HepG2 (cell line): ENCODE data around the gene DAZAP1. TPM values are rescaled to one million over a fixed set of nuclear protein-coding genes. Genes with fewer than 3 reads are reported as not detected.
A peak's percentile ranks its signal among the peaks of the same experiment; 100 is the strongest.

Experiments
- ATF1 ChIP-seq: IDR thresholded peaks from 2 replicates; pipeline ENCODE4 v1.6.1; 2016; ENCODE audit warnings: mild to moderate bottlenecking, control low read depth
- BCL3 ChIP-seq: sonication (generic); formaldehyde crosslinking; IDR thresholded peaks from 2 replicates; pipeline ENCODE4 v1.5.1; 2020; ENCODE audit warnings: mild to moderate bottlenecking, missing genetic modification reagents, moderate library complexity
- DNMT1 ChIP-seq: sonication (generic); formaldehyde crosslinking; IDR thresholded peaks from 2 replicates; pipeline ENCODE4 v1.5.1; 2020; ENCODE audit warnings: mild to moderate bottlenecking, missing genetic modification reagents
- GABPB1 ChIP-seq: IDR thresholded peaks from 2 replicates; pipeline ENCODE4 v1.6.1; 2016; ENCODE audit warnings: mild to moderate bottlenecking, missing genetic modification reagents, moderate library complexity, missing compliant biosample characterization
- GLI4 ChIP-seq: sonication (generic); formaldehyde crosslinking; IDR thresholded peaks from 2 replicates; pipeline ENCODE4 v1.5.1; 2020; ENCODE audit warnings: missing genetic modification reagents, mild to moderate bottlenecking, moderate library complexity, borderline replicate concordance
- MLLT10 ChIP-seq: sonication (generic); formaldehyde crosslinking; IDR thresholded peaks from 2 replicates; pipeline ENCODE4 v1.4.0; 2020; ENCODE audit warnings: missing genetic modification reagents
- MLX ChIP-seq: IDR thresholded peaks from 2 replicates; pipeline ENCODE4 v1.6.1; 2016
- RNF2 ChIP-seq: fragments of 450-650 bp; conservative IDR thresholded peaks from 2 replicates; pipeline ENCODE4 v1.6.1; 2016; ENCODE audit warnings: low read depth
- RXRB ChIP-seq: IDR thresholded peaks from 2 replicates; pipeline ENCODE4 v1.6.1; 2016; ENCODE audit warnings: borderline replicate concordance, missing genetic modification reagents, missing compliant biosample characterization
- SKI ChIP-seq: fragments of 450-650 bp; IDR thresholded peaks from one replicate; pipeline ENCODE4 v1.6.1; 2018; ENCODE audit warnings: mild to moderate bottlenecking; ENCODE audit not compliant: partially characterized antibody
- SNAI1 ChIP-seq: sonication (generic); formaldehyde crosslinking; IDR thresholded peaks from 2 replicates; pipeline ENCODE4 v1.5.0; 2020; ENCODE audit warnings: mild to moderate bottlenecking, missing genetic modification reagents, borderline replicate concordance
- YEATS4 ChIP-seq: sonication (generic); formaldehyde crosslinking; IDR thresholded peaks from 2 replicates; pipeline ENCODE4 v1.4.0; 2020; ENCODE audit warnings: missing genetic modification reagents, borderline replicate concordance
- ZBTB3 ChIP-seq: sonication (generic); formaldehyde crosslinking; IDR thresholded peaks from 2 replicates; pipeline ENCODE4 v1.4.0; 2020; ENCODE audit warnings: low read depth, mild to moderate bottlenecking, moderate library complexity, missing genetic modification reagents, borderline replicate concordance
- ZBTB42 ChIP-seq: sonication (generic); formaldehyde crosslinking; IDR thresholded peaks from 2 replicates; pipeline ENCODE4 v1.5.0; 2020; ENCODE audit warnings: mild to moderate bottlenecking, missing genetic modification reagents
- ZNF292 ChIP-seq: sonication (generic); formaldehyde crosslinking; IDR thresholded peaks from 2 replicates; pipeline ENCODE4 v1.8.1; 2022; ENCODE audit warnings: mild to moderate bottlenecking, low read depth, missing genetic modification reagents, borderline replicate concordance
- polyA plus RNA-seq, 8 experiments: library from polyadenylated mRNA; depleted of rRNA in 3 of 8; stranded (reverse) in 7 of 8; unstranded in 1 of 8; fragments of >200 nt; fragmentation: Illumina TruSeq in 4 of 8; extraction: Trizol in 4 of 8; gene quantifications; 2 replicates each; pipeline versions ENCODE4 v1.2.1 to v1.2.3, GENCODE V29; 2011 to 2016; ENCODE audit warnings: low read depth in 4 of 8, missing spikeins in 1 of 8, mixed read lengths in 1 of 8; ENCODE audit not compliant: insufficient read depth in 1 of 8
- total RNA-seq, 5 experiments: library from RNA; depleted of rRNA; stranded (reverse); fragments of >200 nt; fragmentation: Illumina TruSeq; extraction: Trizol; gene quantifications; 2 replicates each; pipeline ENCODE4 v1.2.3, GENCODE V29; 2016; ENCODE audit warnings: low read depth in 1 of 5
- TF ChIP-seq, protein P1 (sequence below): IDR thresholded peaks from 2 replicates; pipeline ENCODE4 v1.6.1; 2016; ENCODE audit warnings: low read depth, missing genetic modification reagents, missing compliant biosample characterization
- TF ChIP-seq, protein P2 (sequence below): sonication (generic); formaldehyde crosslinking; IDR thresholded peaks from 2 replicates; pipeline ENCODE4 v1.4.0; 2020; ENCODE audit warnings: missing genetic modification reagents

Gene DAZAP1
- total and polyA plus RNA-seq, 2 of the 13 experiments (the other 11 are each of a cell fraction or from before 2014, with no cell fraction given), result 63.3 to 79.2 TPM

DNA sequence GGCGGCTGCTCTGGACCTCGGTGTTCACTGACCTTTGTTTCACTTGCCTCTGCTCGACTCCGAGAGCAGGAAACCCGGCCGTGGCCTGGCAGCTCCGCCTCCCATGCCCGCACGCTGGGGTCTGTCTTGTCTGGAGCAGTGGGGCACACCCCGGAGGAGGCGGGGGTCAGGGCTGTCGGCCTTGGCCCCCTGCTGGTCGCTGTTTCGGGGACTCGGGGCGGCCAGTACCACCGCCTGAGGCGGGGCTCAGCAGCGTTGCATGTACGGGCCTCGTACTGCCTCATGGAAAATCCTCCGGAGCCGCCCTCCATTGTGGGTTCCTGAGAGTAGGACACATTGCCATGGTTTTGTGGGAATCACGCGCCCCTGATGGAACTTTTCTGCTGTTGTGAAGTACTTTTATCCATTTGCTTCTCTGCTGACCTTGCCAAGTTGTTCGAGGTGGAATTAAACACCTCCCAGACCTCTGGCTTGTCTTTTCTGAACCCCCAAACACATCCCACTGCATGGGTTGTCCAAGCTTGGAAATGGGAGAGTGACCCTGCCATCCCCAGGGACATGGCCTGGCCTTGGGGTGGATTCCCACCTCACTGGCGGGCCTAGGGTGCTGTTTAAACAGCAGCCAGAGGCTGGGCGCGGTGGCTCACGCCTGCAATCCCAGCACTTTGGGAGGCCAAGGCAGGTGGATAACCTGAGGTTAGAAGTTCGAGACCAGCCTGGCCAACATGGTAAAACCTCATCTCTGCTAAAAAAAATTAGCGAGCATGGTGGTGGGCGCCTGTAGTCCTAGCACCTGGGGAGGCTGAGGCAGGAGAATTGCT lies 29.2 kb upstream of the DAZAP1 start (continued):
- TF ChIP-seq, protein P1, sequence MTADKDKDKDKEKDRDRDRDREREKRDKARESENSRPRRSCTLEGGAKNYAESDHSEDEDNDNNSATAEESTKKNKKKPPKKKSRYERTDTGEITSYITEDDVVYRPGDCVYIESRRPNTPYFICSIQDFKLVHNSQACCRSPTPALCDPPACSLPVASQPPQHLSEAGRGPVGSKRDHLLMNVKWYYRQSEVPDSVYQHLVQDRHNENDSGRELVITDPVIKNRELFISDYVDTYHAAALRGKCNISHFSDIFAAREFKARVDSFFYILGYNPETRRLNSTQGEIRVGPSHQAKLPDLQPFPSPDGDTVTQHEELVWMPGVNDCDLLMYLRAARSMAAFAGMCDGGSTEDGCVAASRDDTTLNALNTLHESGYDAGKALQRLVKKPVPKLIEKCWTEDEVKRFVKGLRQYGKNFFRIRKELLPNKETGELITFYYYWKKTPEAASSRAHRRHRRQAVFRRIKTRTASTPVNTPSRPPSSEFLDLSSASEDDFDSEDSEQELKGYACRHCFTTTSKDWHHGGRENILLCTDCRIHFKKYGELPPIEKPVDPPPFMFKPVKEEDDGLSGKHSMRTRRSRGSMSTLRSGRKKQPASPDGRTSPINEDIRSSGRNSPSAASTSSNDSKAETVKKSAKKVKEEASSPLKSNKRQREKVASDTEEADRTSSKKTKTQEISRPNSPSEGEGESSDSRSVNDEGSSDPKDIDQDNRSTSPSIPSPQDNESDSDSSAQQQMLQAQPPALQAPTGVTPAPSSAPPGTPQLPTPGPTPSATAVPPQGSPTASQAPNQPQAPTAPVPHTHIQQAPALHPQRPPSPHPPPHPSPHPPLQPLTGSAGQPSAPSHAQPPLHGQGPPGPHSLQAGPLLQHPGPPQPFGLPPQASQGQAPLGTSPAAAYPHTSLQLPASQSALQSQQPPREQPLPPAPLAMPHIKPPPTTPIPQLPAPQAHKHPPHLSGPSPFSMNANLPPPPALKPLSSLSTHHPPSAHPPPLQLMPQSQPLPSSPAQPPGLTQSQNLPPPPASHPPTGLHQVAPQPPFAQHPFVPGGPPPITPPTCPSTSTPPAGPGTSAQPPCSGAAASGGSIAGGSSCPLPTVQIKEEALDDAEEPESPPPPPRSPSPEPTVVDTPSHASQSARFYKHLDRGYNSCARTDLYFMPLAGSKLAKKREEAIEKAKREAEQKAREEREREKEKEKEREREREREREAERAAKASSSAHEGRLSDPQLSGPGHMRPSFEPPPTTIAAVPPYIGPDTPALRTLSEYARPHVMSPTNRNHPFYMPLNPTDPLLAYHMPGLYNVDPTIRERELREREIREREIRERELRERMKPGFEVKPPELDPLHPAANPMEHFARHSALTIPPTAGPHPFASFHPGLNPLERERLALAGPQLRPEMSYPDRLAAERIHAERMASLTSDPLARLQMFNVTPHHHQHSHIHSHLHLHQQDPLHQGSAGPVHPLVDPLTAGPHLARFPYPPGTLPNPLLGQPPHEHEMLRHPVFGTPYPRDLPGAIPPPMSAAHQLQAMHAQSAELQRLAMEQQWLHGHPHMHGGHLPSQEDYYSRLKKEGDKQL (CRISPR knock-in tag), result no peak
- no peak for TF ChIP-seq ATF1 (CRISPR knock-in tag)
- TF ChIP-seq SKI, result peak; percentile 36
- no peak for TF ChIP-seq MLX (CRISPR knock-in tag)
- TF ChIP-seq MLLT10 (CRISPR knock-in tag), result no peak
- no peak for TF ChIP-seq ZNF292
- TF ChIP-seq DNMT1, result no peak
- TF ChIP-seq GABPB1, result peak; percentile 35; the same call in 1 of the 2 replicates
- TF ChIP-seq YEATS4, result no peak
- TF ChIP-seq, protein P2, sequence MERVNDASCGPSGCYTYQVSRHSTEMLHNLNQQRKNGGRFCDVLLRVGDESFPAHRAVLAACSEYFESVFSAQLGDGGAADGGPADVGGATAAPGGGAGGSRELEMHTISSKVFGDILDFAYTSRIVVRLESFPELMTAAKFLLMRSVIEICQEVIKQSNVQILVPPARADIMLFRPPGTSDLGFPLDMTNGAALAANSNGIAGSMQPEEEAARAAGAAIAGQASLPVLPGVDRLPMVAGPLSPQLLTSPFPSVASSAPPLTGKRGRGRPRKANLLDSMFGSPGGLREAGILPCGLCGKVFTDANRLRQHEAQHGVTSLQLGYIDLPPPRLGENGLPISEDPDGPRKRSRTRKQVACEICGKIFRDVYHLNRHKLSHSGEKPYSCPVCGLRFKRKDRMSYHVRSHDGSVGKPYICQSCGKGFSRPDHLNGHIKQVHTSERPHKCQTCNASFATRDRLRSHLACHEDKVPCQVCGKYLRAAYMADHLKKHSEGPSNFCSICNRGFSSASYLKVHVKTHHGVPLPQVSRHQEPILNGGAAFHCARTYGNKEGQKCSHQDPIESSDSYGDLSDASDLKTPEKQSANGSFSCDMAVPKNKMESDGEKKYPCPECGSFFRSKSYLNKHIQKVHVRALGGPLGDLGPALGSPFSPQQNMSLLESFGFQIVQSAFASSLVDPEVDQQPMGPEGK, result no peak
- TF ChIP-seq ZBTB3 (CRISPR knock-in tag), result no peak
- no peak for TF ChIP-seq ZBTB42 (CRISPR knock-in tag)
- peak; percentile 50; the same call in 1 of the 2 replicates for TF ChIP-seq RXRB (CRISPR knock-in tag)
- TF ChIP-seq SNAI1, result no peak
- TF ChIP-seq GLI4 (CRISPR knock-in tag), result no peak
- no peak for TF ChIP-seq BCL3 (CRISPR knock-in tag)
- TF ChIP-seq RNF2, result no peak
